ENCODE measurements around the gene MYOF.

DNA sequence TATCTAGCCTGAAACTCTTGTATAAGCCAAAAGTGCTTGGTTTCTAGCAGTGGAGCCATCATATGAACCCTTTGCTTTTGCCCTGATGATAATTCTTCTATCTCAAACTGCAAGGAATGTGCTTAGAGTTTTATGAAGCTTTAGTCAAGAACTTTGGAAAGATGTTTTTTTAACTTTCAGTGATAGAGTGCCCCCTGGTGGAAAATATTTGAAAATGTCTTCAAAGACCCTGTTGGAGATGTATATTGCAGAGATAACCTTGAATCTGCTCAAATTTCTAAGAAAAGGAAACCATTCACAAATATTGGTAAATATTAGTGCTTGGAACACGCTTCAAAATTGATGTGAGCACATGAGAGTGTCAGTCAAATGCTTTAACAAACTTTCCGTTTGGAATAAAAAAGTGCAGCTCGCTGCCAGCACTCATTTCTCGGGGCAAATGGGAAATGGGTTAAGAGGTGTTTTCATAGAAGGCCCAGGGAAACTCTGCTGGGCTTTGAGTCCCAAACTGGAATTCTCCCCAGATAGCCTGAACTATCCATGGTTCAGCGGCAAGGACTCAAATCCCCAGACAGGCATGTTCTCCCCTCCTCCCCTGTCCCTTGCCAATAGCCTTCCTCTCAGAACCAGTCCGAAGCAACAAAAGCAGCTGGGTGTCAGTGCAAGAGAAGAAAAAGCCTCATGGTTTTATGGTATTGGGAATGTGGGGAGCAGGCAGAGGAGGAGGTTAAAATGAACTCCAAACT lies 129.3 kb downstream of the MYOF start:
- TF ChIP-seq ARNTL (CRISPR knock-in tag; IDR thresholded peaks at IDR 0.05; ENCODE audit: borderline replicate concordance, low read depth), result no peak
- TF ChIP-seq TCF4 (CRISPR knock-in tag; IDR thresholded peaks at IDR 0.05; ENCODE audit: borderline replicate concordance), result no peak
- no peak for TF ChIP-seq PPARA (CRISPR knock-in tag; IDR thresholded peaks at IDR 0.05; ENCODE audit: borderline replicate concordance)
- no peak for TF ChIP-seq ZNF8 (CRISPR knock-in tag; IDR thresholded peaks at IDR 0.05)
- no peak for TF ChIP-seq ZNF565 (CRISPR knock-in tag; conservative IDR thresholded peaks at IDR 0.05; ENCODE audit: low read depth)
- TF ChIP-seq GLIS3 (CRISPR knock-in tag; IDR thresholded peaks at IDR 0.05), result no peak
- TF ChIP-seq ZFP30 (CRISPR knock-in tag; IDR thresholded peaks at IDR 0.05), result no peak
- no peak for TF ChIP-seq ZNF70 (CRISPR knock-in tag; IDR thresholded peaks at IDR 0.05)
- TF ChIP-seq ZFP3 (CRISPR knock-in tag; IDR thresholded peaks at IDR 0.05), result no peak

Measured in SK-N-SH treated with all-trans-retinoic acid at 6 μM for 48 hours (cell line).